Superior temporal gyrus (tissue), 1 donor: Measurements from ENCODE around the gene CKLF.
"Not testable (repeated sequence)": the region's sequence is repeated elsewhere in the genome, so short reads cannot be mapped to it uniquely, and the experiment has no call there.

Experiments used
- DNase-seq: peaks from one replicate; pipeline ENCODE4 v3.0.0-alpha.2; 2016; ENCODE audit errors: extremely low spot score

The CKLF gene

DNA sequence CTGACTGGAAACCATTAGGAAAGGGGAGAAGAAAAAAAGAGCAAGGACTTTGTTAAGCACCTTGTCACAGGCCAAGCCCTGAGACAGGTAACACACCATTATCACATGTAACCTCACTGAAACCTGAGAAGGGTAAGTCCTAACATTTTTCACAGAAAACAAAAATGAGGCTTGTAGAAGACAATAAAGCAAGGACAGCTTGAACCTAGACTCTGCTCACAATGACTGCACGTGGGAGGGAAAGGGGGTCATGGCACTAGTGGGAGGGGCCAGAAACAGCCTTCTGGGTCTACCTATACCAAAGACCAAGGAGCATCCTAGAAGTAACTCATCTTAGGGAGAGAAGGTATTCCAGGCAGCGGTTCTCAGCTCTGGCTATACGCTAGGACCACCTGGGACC lies 10.0 kb upstream of the CKLF start:
- no peak for DNase-seq

DNA sequence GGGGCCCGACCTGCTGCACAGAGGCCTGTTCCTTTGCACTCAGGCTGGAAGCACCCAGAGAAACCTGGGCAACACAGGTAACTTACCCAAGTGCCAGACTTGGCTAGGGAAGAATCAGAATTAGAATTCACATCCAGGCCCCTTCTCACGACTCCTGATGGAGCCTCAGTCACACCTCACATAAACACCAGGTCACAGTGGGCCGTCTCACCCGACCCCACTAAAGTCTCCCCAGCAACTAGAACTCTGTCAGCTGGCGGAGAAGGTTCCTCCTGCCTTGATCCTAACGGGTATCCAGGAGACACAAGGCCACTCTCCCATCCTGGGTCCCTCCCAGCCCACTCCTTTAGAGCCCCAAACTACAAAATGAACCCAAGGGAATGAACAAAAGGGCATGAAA lies 8.8 kb upstream of the CKLF start:
- no peak for DNase-seq

GRCh38 chr16:66544016-66544757 lies 8.2 kb upstream of the CKLF start:
- DNase-seq, result no peak

- DNase-seq, result no peak
These were observed 5.0 kb upstream of the CKLF start for GRCh38 chr16:66547101-66547989.

GRCh38 chr16:66548068-66548467 lies 4.3 kb upstream of the CKLF start:
- no peak for DNase-seq

- DNase-seq, result no peak
These were observed 3.5 kb upstream of the CKLF start for GRCh38 chr16:66548868-66549267.

DNA sequence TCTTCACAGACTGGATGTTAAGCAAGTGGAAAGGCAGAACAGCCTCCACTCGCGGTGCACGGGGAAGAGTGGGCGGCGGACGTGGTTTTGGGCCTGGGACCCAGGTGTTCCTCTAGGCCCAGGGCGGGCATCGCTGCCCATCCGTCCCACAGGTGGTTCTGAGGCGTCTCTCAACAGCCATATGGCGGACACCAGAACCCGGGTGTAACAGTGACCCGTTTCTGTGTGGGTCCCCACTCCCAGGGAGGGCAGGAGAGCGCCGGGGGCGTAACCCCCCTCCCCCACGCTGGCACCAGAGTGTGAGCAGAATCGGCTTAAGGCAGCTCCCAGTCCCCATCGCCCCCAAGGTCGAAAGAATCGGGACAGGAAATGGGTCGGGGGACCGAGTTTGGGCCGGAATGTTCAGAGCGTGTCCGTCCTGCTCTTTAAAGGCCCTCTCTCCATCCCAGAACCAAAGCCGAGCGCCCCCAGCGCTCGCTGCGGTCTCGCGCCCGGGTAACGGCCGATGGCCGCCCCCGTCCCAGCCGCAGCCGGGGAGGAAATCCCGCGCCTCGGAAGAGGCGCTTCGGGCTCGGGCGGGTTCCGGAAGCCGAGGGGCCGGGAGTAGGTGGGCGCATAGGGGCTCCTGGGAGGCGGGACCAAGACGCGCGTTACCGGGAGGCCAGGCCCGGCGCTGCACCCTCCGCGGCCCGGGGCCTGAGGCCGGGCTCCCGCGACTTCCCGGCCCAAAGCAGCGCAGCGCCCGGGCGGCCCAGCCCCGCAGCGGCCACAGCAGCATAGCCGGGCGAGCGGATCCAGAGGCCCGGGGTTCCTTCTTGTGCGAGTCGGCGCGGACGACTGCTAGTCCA lies 2.9 kb upstream of the CKLF start, which contains the start of gene TK2:
Gene TK2, minus strand, starts transcription at position 839 of the 848 bp plus-strand sequence. Its CDS starts 61 bp downstream, at position 778.
- DNase-seq, result peak; percentile 62

- DNase-seq, result no peak
These were observed 1.0 kb upstream of the CKLF start for GRCh38 chr16:66551348-66551759.

GRCh38 chr16:66551788-66552285 lies 539 bp upstream of the CKLF start:
- DNase-seq, result peak; percentile 33

- DNase-seq, result no peak
These were observed 847 bp downstream of the CKLF start for GRCh38 chr16:66553223-66553622.

- no peak for DNase-seq
These were observed 1.6 kb downstream of the CKLF start for GRCh38 chr16:66554021-66554420.

- DNase-seq, result no peak
These were observed 2.1 kb downstream of the CKLF start for GRCh38 chr16:66554495-66554894.

DNA sequence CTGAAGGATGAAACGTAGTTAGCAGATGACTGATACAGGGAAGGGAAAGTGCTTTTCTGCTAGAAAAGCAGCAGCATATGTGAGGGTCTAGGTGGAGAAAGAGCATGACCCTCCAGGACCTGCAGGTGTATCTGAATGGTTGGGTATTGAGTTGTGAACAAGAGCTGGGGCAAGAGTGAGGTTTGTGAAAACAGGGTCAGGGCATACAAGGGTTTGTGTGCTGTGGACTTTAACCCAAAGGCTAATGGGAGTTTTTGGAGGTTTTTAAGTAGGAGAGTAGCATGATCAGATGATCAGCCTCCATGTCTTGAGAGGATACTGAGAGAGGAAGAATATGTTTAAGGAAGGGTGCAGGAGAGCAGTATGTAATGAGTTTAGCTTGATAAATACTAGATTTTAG lies 7.7 kb downstream of the CKLF start:
- DNase-seq, result no peak

GRCh38 chr16:66561381-66562080 lies 9.2 kb downstream of the CKLF start:
- DNase-seq, result no peak

- no peak for DNase-seq
These were observed 10.0 kb downstream of the CKLF start for GRCh38 chr16:66562409-66562808.

GRCh38 chr16:66562986-66563385 lies 10.6 kb downstream of the CKLF start:
- no peak for DNase-seq

- DNase-seq, result no peak
These were observed 11.4 kb downstream of the CKLF start for GRCh38 chr16:66563574-66564334.

DNA sequence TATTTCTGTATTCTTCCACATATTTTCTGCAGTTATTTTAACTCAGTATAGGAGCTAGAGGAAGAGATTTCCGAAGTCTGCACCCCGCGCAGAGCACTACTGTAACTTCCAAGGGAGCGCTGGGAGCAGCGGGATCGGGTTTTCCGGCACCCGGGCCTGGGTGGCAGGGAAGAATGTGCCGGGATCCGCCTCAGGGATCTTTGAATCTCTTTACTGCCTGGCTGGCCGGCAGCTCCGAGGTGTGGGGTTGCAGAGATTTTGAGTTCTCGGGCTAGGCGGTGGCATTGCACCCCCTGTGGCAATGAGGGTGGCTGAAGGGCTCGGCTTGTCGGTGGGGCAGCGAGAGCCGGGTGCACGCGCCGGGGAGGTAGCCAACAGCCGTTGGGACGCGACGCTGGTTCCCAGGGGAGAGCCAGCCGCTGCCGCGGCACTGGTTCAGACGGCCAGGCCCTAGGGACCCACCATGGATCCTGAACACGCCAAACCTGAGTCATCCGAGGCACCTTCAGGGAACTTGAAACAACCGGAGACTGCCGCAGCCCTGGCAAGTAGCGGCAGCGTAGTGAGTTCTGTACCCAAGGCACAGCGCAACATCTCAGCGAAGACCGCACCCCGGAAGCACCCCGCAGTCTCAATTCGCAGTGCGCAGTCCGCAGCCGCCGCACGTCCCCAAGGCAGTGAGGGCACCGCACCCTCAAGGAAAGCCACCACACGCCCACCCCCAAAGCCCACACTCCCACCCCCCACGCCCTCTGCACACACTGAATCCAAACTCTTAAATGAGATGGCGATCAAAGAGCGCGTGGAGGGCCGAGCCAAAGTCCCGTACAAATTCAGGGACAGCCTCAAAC lies 13.9 kb downstream of the CKLF start, which contains the start of gene CMTM1:
Gene CMTM1, plus strand, starts transcription at position 389 of the 851 bp plus-strand sequence. Its CDS starts 75 bp downstream, at position 464.
- DNase-seq, result no peak

DNA sequence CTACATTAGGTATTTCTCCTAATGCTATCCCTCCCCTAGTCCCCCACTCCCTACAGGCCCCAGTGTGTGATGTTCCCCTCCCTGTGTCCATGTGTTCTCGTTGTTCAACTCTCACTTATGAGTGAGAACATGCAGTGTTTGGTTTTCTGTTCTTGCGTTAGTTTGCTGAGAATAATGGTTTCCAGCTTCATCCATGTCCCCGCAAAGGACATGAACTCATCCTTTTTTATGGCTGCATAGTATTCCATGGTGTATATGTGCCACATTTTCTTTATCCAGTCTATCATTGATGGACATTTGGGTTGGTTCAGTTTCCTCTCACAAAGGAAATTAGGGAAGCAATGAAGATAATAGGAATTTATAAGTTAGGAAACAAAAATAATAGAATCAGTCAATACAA lies 14.9 kb downstream of the CKLF start:
- DNase-seq, result not testable (repeated sequence)
